Myocyte (in vitro differentiated cells): Measurements from ENCODE around the gene ZSCAN10. TPM values are rescaled to one million over a fixed set of nuclear protein-coding genes. Genes with fewer than 3 reads are reported as not detected.
"Not testable (repeated sequence)": the region's sequence is repeated elsewhere in the genome, so short reads cannot be mapped to it uniquely, and the experiment has no call there.

Experiments
- DNase-seq: peaks from one replicate; pipeline ENCODE4 v3.0.0-alpha.2; 2012; ENCODE audit warnings: low read depth
- total RNA-seq: library from RNA; depleted of rRNA; stranded (reverse); fragments of >200 nt; gene quantifications from 2 replicates; pipeline ENCODE4 v1.2.3, GENCODE V29; 2014

Gene ZSCAN10
- total RNA-seq, 1 donor from 2014 or later: not detected

DNA sequence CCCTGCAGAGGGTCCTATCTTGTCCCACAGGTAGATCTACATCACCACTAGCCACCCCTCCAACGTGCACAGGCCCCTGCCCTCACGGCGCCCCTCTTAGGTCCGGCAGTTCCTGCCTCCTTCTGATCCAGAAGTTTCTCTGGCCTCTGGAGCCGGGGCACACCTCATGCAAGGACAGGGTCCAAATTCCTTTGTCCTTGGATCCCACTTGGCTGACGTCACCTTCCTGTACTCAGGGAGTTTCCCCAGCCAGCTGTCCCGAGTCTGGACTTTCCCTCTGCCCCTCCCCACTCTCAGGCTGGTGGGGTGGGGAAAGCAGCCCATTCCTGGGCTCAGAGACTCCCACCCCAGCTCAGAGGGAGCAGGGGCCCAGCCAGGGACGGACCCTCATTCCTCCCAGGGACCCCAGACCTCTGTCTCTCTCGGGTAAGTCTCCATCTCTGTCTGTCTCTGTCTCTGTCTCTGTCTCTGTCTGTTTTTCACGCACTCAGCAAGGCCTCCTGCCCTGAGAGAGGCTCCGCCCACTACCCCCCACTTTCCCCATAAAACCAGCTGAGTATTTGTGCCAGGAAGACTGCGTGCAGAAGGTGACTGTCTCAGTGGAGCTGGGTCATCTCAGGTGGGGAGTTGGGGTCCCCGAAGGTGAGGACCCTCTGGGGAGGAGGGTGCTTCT, 33.9 kb downstream of the ZSCAN10 start, which contains the start of gene IL32:
Gene IL32, plus strand, starts transcription at position 572 of the 673 bp plus-strand sequence. CDS start 172 bp downstream, outside the sequence.
- DNase-seq: peak; percentile 94

- no peak for DNase-seq
These were observed 35.3 kb downstream of the ZSCAN10 start for GRCh38 chr16:3063625-3064386.

DNA sequence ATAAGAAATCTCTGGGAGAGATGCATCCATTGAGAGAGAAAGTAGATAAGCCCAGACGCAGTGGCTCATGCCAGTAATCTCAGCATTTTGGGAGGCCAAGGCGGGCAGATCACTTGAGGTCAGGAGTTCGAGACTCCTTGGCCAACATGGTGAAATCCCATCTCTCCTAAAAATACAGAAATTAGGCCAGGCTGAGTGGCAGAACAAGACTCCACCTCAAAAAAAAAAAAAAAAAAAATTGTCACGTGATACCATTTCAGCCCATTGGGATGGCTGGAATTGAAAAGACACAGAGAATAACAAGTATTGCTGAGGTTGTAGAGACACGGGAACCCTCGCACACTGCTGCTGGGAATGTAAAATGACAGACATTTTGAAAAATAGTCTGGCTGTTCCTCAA, 36.5 kb downstream of the ZSCAN10 start:
- no peak for DNase-seq

DNA sequence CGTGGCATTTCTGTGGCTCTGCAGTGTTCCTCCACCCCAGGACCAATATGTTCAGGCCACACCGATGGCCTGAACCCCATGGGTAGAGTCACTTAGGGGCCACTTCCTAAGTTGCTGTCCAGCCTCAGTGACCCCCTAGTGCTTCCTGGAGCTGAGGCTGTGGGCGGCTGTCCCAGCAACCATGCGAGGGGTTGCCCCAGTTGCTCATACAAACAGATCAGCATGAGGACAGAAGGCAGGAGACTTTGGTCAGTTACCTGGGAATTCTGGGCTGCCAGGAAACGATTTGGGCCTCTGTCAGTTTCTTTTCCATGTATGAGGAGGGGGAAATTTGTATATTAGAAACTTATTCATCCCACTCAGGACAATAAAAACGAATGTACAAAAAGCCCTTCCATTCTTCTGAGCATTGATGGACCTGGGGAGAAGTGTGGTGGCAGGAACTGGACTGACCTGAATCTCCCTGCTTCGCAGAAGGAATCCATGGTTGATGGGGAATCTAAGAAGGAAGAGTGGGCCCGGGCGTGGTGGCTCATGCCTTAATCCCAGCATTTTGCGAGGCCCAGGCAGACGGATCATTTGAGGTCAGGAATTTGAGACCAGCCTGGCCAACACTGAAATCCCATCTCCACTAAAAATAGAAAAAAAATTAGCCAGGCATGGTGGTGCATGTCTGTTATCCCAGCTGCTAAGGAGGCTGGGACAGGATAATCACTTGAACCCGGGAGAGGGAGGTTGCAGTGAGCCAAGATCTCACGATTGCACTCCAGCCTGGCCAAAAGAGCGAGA, 38.6 kb downstream of the ZSCAN10 start:
- peak; percentile 90 for DNase-seq

GRCh38 chr16:3059723-3060242, 39.3 kb downstream of the ZSCAN10 start:
- no peak for DNase-seq

DNA sequence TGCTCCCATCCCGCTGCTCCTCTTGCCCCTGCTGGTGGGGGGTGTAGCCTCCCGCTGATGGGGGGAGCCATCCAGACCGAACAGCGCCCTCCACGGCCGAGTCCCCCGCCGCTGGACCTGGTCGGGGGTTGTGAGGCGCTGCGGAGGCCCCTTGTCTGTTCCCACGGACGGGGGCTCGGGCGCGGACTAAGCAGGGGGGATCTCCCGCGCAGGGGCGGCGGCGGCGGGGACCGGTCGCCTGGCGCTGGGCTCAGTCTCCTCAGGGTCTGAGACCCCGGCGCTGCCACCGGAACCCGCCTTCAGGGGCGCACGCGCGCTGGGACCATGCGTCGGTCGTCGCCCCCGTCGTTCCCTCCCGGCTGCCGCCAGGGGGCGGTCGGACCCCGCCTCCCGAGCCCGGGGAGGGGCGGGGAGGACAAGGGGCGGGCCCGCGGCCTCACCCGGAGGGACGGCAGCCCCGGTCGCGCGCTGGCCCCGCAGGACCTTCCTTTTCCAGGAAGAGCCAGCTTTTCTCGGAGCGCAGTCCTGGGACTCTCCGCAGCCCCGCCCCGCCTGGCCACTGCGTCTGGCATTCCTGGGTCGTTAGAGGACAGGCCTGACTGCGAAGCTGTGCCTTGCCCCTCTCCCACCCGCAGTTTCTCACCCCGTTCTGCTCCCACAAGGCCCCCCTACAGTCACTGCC, 39.9 kb downstream of the ZSCAN10 start:
- DNase-seq: peak; percentile 95

- DNase-seq: peak; percentile 47
These were observed 40.7 kb downstream of the ZSCAN10 start for GRCh38 chr16:3058139-3059030.

- no peak for DNase-seq
These were observed 41.6 kb downstream of the ZSCAN10 start for GRCh38 chr16:3057181-3058138.

- DNase-seq: no peak
These were observed 42.5 kb downstream of the ZSCAN10 start for GRCh38 chr16:3056336-3057180.

DNA sequence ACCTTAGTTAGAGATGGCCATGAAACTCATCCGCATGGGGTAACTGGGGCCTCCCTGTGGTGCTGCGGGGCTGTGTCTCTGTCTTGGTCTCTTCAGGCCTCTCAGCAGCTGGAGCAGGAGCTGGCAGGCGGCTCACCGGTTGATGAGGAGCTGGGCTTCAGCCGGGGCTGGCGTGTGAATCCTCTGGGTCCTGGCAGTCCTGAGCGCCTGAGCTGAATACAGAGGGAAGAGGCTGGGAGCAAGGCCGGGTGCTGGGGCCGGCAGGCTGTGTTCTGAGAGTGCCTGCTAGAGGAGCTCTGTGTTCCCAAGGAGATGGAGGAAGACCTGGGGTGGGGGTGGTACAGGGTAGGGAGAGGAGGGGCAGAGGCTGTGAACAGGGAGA, 43.4 kb downstream of the ZSCAN10 start:
- DNase-seq: not testable (repeated sequence)

GRCh38 chr16:3054965-3055733, 43.9 kb downstream of the ZSCAN10 start:
- DNase-seq: no peak

- DNase-seq: not testable (repeated sequence)
These were observed 45.8 kb downstream of the ZSCAN10 start for GRCh38 chr16:3053330-3053710.

GRCh38 chr16:3052571-3053329, 46.3 kb downstream of the ZSCAN10 start:
- DNase-seq: not testable (repeated sequence)

DNA sequence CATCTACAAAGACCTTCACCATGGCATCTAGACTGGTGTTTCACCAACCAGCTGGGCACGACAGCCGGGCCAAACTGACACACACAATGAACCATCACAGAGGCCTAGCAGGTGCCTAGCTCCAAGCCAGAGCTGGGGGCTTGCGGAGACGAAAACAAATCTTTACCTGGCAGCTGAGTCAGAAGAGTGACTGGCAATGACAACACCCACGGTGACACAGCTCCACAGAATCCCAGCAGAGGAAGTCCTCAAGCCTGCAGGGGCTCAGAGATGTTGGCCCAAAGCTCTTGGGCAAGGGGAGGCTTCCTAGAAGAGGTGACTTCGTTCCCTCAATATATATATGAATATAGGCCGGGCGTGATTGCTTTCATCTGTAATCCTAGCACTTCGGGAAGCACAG, 47.6 kb downstream of the ZSCAN10 start:
- DNase-seq: no peak

- no peak for DNase-seq
These were observed 48.1 kb downstream of the ZSCAN10 start for GRCh38 chr16:3051009-3051408.

DNA sequence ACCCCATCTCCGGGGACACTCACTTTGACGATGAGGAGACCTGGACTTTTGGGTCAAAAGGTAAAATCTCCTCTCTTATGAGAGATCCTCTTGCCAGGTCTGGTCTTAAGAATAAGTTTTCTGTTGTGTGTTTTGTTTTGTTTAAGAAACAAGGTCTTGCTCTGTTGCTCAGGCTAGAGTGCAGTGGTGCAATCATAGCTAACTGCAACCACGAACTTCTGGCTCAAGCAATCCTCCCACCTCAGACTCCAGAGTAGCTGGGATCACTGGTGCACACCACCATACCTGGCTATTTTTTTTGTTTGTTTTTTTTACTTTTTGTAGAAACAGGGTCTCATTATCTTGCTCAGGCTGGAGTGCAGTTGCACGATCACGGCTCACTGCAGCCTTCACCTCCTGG, 48.6 kb downstream of the ZSCAN10 start:
- DNase-seq: no peak
